GM20000 (cell line): ENCODE results near the gene POP5.
A peak's percentile ranks its signal among the peaks of the same experiment; 100 is the strongest.
"Not testable (repeated sequence)": the region's sequence is repeated elsewhere in the genome, so short reads cannot be mapped to it uniquely, and the experiment has no call there.

Experiments
- DNase-seq: peaks from one replicate; pipeline ENCODE4 v3.0.0; 2012; ENCODE audit warnings: low spot score
- CTCF ChIP-seq: IDR thresholded peaks from 2 replicates; pipeline ENCODE4 v1.5.1; 2012; ENCODE audit warnings: mild to moderate bottlenecking, control low read depth; ENCODE audit errors: extremely low read depth, missing control alignments

The POP5 gene

GRCh38 chr12:120532701-120533238 is 48.4 kb downstream of the POP5 start:
- TF ChIP-seq CTCF: no peak
- no peak for DNase-seq

GRCh38 chr12:120530418-120530761 is 50.8 kb downstream of the POP5 start:
- not testable (repeated sequence) for DNase-seq

GRCh38 chr12:120529641-120530417 is 51.4 kb downstream of the POP5 start:
- DNase-seq: no peak

GRCh38 chr12:120528861-120529525 is 52.2 kb downstream of the POP5 start, which contains the start of gene COQ5:
TSS of gene COQ5 (minus strand) at chr12:120529158. CDS start at chr12:120529141, 17 bp downstream.
- peak; percentile 84 for DNase-seq
- TF ChIP-seq CTCF: no peak

More at GRCh38 chr12:120529641-120530417, 51.4 kb downstream of the POP5 start:
- TF ChIP-seq CTCF: no peak
